Right lobe of liver (tissue), 6 donors: ENCODE data around the gene OR3A1. TPM values are rescaled to one million over a fixed set of nuclear protein-coding genes. Genes with fewer than 3 reads are reported as not detected.
"Not testable (repeated sequence)": the region's sequence is repeated elsewhere in the genome, so short reads cannot be mapped to it uniquely, and the experiment has no call there.

Source experiments
- ATAC-seq, 4 donors: fragments of 200-7000 bp; cut with Tn5 transposase; one replicate each; pipeline ENCODE4 v1.9.1; 2020; ENCODE audit warnings: mild to moderate bottlenecking in 4 of 4, moderate library complexity in 4 of 4
- DNase-seq, 3 donors: peaks; one replicate each; pipeline ENCODE4 v3.0.0-alpha.2; 2020
- H3K27ac ChIP-seq, 3 donors: fragments of 200-600 bp; one replicate each; pipeline ENCODE4 v1.8.0; 2022
- H3K27me3 ChIP-seq, 2 donors: fragments of 200-600 bp; one replicate each; pipeline ENCODE4 v1.8.0; 2022
- H3K36me3 ChIP-seq, 4 donors: fragments of 200-600 bp; sonication (generic) in 1 of 4; one replicate each; pipeline versions ENCODE4 v1.5.1 to v1.8.0; 2017 to 2022; ENCODE audit warnings: control low read depth in 1 of 4
- H3K4me1 ChIP-seq, 4 donors: fragments of 200-600 bp; sonication (generic) in 1 of 4; one replicate each; pipeline versions ENCODE4 v1.5.1 to v1.8.0; 2017 to 2022; ENCODE audit warnings: control low read depth in 1 of 4
- H3K4me3 ChIP-seq, 3 donors: fragments of 200-600 bp; one replicate each; pipeline ENCODE4 v1.8.0; 2022
- H3K9me3 ChIP-seq, 4 donors: fragments of 200-600 bp; sonication (generic) in 1 of 4; one replicate each; pipeline versions ENCODE4 v1.5.1 to v1.8.0; 2017 to 2022; ENCODE audit warnings: control low read depth in 1 of 4
- POLR2A ChIP-seq: fragments of 450-650 bp; IDR thresholded peaks from one replicate; pipeline ENCODE4 v1.6.1; 2017; ENCODE audit warnings: antibody characterized with exemption, mild to moderate bottlenecking
- WGBS: methylation state at CpG from one replicate; pipeline ENCODE4 v1.1.6; 2018; ENCODE audit warnings: low coverage, low lambda C conversion rate; ENCODE audit not compliant: insufficient coverage; ENCODE audit errors: missing lambda C conversion rate; 5-methylcytosine and 5-hydroxymethylcytosine counted together
- intact Hi-C, 2 donors: fragments of 100-400 bp; cut with DNase I; formaldehyde crosslinking; loops; one replicate each; pipeline versions ENCODE4 v1.11.2 to v1.14.1; 2022
- total RNA-seq, 6 experiments: library from RNA; depleted of rRNA in 2 of 6; stranded (reverse); fragments of >200 nt in 2 of 6; fragmentation: NEBNext Ultra II Directional in 3 of 6; extraction: Animal tissue kit (Norgen Biotek cat#: 25700) in 3 of 6; gene quantifications; one replicate each; pipeline versions ENCODE4 v1.1.0 to v1.2.4, GENCODE V29; 2016 to 2023
- TF ChIP-seq, protein P1 (sequence below), 4 donors: fragments of 200-600 bp in 3 of 4; fragments of 450-650 bp in 1 of 4; IDR thresholded peaks; one replicate each; pipeline versions ENCODE4 v1.5.1 to v1.8.0; 2016 to 2022; ENCODE audit warnings: antibody characterized with exemption in 4 of 4, mild to moderate bottlenecking in 2 of 4
- donor health status: DM: no; HTN: yes; CAD: no.
- donor health status: DM: no; HTN: no; CAD: no.
- donor health status: DM: no; HTN: no; CAD: no.
- donor health status: DM: no; HTN: yes; CAD: no.
- donor health status: DM: no; HTN: yes; CAD: no.

OR3A1 gene
- total RNA-seq, 6 experiments from 2014 or later, result not detected

GRCh38 chr17:3271072-3271848 lies 26.9 kb downstream of the OR3A1 start:
- peak in 1 of 4 donors; percentile 36 for ATAC-seq
- intact Hi-C loops, result no loop called here
- Histone ChIP-seq H3K27ac (no peak overlapping the region), H3K27me3 (no peaks in the 10 kb centered on the region), H3K36me3 (no peaks in the 10 kb centered on the region), H3K9me3 (no peaks in the 10 kb centered on the region), H3K4me3 (no peak overlapping the region), H3K4me1 (no peaks in the 10 kb centered on the region)
- 69% methylated on average over 5 of the region's 5 CpGs for WGBS
- no peak for DNase-seq
- TF ChIP-seq POLR2A, result no peak
- TF ChIP-seq, protein P1, sequence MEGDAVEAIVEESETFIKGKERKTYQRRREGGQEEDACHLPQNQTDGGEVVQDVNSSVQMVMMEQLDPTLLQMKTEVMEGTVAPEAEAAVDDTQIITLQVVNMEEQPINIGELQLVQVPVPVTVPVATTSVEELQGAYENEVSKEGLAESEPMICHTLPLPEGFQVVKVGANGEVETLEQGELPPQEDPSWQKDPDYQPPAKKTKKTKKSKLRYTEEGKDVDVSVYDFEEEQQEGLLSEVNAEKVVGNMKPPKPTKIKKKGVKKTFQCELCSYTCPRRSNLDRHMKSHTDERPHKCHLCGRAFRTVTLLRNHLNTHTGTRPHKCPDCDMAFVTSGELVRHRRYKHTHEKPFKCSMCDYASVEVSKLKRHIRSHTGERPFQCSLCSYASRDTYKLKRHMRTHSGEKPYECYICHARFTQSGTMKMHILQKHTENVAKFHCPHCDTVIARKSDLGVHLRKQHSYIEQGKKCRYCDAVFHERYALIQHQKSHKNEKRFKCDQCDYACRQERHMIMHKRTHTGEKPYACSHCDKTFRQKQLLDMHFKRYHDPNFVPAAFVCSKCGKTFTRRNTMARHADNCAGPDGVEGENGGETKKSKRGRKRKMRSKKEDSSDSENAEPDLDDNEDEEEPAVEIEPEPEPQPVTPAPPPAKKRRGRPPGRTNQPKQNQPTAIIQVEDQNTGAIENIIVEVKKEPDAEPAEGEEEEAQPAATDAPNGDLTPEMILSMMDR (IDR thresholded peaks at IDR 0.05), result no peak

GRCh38 chr17:3260600-3260999 lies 37.6 kb downstream of the OR3A1 start:
- DNase-seq, result no peak
- no peaks in the 10 kb centered on the region for H3K27me3 ChIP-seq
- H3K4me3 ChIP-seq, result no peak overlapping the region
- no peak overlapping the region for H3K27ac ChIP-seq
- intact Hi-C loops, result no loop called here
- H3K9me3 ChIP-seq, result no peaks in the 10 kb centered on the region
- ATAC-seq, result no peak
- H3K4me1 ChIP-seq, result no peaks in the 10 kb centered on the region
- TF ChIP-seq, protein P1 (IDR thresholded peaks at IDR 0.05), result no peak
- no peak for TF ChIP-seq POLR2A
- H3K36me3 ChIP-seq, result no peaks in the 10 kb centered on the region
- 74% methylated on average over 4 of the region's 13 CpGs for WGBS

DNA sequence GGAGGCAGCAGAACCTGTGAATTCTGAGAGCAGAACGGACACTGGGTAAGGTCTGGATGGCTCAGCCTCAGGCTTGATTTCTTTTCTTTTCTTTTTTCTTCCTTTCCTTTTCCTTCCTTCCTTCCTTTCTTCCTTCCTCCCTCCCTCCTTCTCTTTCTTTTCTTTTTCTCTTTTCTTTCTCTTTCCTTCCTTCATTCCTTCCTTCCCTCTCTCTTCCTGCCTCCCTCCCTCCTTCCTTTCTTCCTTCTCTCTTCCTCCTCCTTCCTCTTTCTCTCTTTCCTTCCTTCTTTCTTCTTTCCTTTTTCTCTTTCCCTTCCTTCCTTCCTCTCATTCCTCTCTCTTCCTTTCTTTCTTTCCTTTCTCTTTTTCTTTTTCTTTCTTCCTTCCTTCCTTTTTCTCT lies 38.0 kb downstream of the OR3A1 start:
- ATAC-seq (no peak), DNase-seq (no peak)
- intact Hi-C loops, result no loop called here
- Histone ChIP-seq H3K4me3 (no peak overlapping the region), H3K27me3 (no peaks in the 10 kb centered on the region), H3K4me1 (no peaks in the 10 kb centered on the region), H3K9me3 (no peaks in the 10 kb centered on the region), H3K27ac (no peak overlapping the region), H3K36me3 (no peaks in the 10 kb centered on the region)
- TF ChIP-seq, protein P1 (IDR thresholded peaks at IDR 0.05), result no peak
- no peak for TF ChIP-seq POLR2A
- WGBS, result 50% methylated on average over 1 of the region's 1 CpG

- ATAC-seq, result no peak
- H3K9me3 ChIP-seq, result no peaks in the 10 kb centered on the region
- no peak for TF ChIP-seq POLR2A
Observed at GRCh38 chr17:3256575-3256974, 41.6 kb downstream of the OR3A1 start.

DNA sequence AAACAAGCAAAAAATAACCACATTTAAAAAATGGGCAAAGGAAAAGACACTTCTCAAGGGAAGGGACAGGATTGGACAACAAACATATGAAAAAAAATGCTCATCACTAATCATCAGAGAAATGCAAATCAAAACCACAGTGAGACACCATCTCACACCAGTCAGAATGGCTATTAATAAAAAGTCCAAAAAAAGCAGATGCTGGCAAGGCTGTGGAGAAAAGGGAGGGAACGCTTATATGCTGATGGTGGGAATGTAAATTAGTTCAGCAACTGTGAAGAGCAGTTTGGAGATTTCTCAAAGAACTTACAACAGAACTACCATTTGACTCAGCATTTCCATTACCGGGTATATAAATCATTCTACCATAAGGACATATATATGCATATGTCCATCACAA lies 49.1 kb downstream of the OR3A1 start:
- DNase-seq, ATAC-seq, H3K4me1 ChIP-seq, H3K27ac ChIP-seq, H3K27me3 ChIP-seq, intact Hi-C loops, H3K36me3 ChIP-seq, H3K4me3 ChIP-seq, H3K9me3 ChIP-seq: not testable (repeated sequence)
- WGBS, result 83% methylated on average over 1 of the region's 2 CpGs

More at GRCh38 chr17:3256575-3256974, 41.6 kb downstream of the OR3A1 start:
- intact Hi-C loops, result no loop called here
- Histone ChIP-seq H3K4me1 (no peaks in the 10 kb centered on the region), H3K27ac (no peak overlapping the region), H3K4me3 (no peak overlapping the region), H3K27me3 (no peaks in the 10 kb centered on the region), H3K36me3 (no peaks in the 10 kb centered on the region)
- 71% methylated on average over 8 of the region's 8 CpGs for WGBS
- DNase-seq, result no peak

GRCh38 chr17:3244841-3245240 lies 53.3 kb downstream of the OR3A1 start:
- intact Hi-C loops, result not testable (repeated sequence)
- 25% methylated on average over 1 of the region's 1 CpG for WGBS

DNA sequence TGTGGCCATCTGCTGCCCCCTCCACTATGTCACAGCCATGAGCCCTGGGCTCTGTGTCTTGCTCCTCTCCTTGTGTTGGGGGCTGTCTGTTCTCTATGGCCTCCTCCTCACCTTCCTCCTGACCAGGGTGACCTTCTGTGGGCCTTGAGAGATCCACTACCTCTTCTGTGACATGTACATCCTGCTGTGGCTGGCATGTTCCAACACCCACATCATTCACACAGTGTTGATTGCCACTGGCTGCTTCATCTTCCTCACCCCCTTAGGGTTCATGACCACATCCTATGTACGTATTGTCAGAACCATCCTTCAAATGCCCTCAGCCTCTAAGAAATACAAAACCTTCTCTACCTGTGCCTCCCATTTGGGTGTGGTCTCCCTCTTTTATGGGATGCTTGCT lies 57.1 kb downstream of the OR3A1 start:
- intact Hi-C loops, DNase-seq, ATAC-seq, H3K4me1 ChIP-seq, H3K27ac ChIP-seq, H3K9me3 ChIP-seq, H3K4me3 ChIP-seq, H3K27me3 ChIP-seq, H3K36me3 ChIP-seq: not testable (repeated sequence)
- 60% methylated on average over 1 of the region's 1 CpG for WGBS

More at GRCh38 chr17:3244841-3245240, 53.3 kb downstream of the OR3A1 start:
- not testable (repeated sequence) for H3K27ac ChIP-seq, H3K4me3 ChIP-seq, H3K9me3 ChIP-seq, ATAC-seq, H3K36me3 ChIP-seq, DNase-seq, H3K27me3 ChIP-seq, H3K4me1 ChIP-seq
